ENCODE results near the gene KRTAP15-1.

Gene KRTAP15-1

GRCh38 chr21:30487336-30487735 is 47.3 kb downstream of the KRTAP15-1 start, which contains the start of gene KRTAP19-2:
Gene KRTAP19-2 (minus strand): TSS chr21:30487436. CDS start chr21:30487348, 88 bp downstream.
- H3K4me3 ChIP-seq: no peak within 1 kb of the TSS
- no peak within 1 kb of the TSS for H3K27ac ChIP-seq
- DNase-seq (ENCODE audit: low spot score): no peak
- TF ChIP-seq CTCF (IDR thresholded peaks at IDR 0.05): no peak

Measured in coronary artery (tissue), 2 donors.